NCI-H2196 (cell line): ENCODE results near the gene SDF2L1.
A peak's percentile ranks its signal among the peaks of the same experiment; 100 is the strongest.
"Not testable (repeated sequence)": the region's sequence is repeated elsewhere in the genome, so short reads cannot be mapped to it uniquely, and the experiment has no call there.

ENCODE experiments used
- DNase-seq: peaks from one replicate; lab custom pipeline; 2025; ENCODE audit not compliant: unreplicated experiment; lab: John Stamatoyannopoulos, UW

Gene SDF2L1, protein sequence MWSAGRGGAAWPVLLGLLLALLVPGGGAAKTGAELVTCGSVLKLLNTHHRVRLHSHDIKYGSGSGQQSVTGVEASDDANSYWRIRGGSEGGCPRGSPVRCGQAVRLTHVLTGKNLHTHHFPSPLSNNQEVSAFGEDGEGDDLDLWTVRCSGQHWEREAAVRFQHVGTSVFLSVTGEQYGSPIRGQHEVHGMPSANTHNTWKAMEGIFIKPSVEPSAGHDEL

DNA sequence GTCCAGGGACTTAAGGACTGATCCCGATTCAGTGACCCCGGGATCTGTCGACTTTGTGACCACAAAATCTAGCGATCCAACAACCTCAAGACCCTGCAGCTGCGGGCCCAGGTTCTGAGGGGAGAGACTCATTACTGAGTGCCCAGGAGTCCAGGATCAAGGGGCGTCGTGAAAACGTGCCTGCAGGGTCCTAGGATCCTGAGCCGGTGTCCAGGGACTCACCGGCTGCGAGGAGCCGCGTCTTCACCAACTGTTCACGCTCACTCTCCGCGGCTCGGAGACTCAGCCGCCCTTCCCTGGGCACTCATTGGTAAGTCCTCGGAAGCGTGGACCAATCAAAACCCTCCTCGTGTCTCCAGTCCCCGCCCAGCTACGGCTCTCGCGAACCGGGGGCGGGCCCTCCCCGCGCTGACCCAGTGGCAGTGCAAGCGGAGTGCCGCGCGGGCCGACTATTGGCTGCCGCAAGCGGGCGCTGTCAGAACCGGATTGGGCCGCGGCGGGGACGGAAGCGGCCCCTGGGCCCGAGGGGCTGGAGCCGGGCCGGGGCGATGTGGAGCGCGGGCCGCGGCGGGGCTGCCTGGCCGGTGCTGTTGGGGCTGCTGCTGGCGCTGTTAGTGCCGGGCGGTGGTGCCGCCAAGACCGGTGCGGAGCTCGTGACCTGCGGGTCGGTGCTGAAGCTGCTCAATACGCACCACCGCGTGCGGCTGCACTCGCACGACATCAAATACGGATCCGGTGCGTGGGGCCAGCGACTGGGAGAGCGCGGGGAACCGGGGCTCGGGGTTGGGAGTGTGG, at the start of gene SDF2L1:
Gene SDF2L1 (plus strand): TSS at position 514 of the 795 bp plus-strand sequence. CDS start 35 bp downstream, at position 549.
- peak; percentile 90 for DNase-seq

DNA sequence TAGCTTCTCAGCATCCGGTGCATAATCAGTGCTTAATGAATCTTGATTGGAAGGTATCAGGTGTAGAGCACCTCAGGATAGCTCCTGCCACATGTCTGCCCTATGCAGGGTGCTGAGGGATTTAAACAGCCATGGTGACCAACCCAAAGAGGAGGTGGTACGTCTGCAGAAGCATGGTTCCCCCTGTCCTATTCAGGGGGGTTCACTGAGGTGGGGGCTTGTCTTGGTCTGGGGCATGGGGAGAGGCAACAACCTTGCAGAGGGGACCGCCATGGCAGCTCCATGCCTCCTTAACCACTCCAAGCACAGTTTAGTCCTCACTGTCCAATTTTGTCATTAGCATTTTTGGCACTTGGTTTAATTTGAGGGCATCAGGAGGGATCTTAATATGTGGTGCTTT, 49.7 kb upstream of the SDF2L1 start:
- DNase-seq = no peak

DNA sequence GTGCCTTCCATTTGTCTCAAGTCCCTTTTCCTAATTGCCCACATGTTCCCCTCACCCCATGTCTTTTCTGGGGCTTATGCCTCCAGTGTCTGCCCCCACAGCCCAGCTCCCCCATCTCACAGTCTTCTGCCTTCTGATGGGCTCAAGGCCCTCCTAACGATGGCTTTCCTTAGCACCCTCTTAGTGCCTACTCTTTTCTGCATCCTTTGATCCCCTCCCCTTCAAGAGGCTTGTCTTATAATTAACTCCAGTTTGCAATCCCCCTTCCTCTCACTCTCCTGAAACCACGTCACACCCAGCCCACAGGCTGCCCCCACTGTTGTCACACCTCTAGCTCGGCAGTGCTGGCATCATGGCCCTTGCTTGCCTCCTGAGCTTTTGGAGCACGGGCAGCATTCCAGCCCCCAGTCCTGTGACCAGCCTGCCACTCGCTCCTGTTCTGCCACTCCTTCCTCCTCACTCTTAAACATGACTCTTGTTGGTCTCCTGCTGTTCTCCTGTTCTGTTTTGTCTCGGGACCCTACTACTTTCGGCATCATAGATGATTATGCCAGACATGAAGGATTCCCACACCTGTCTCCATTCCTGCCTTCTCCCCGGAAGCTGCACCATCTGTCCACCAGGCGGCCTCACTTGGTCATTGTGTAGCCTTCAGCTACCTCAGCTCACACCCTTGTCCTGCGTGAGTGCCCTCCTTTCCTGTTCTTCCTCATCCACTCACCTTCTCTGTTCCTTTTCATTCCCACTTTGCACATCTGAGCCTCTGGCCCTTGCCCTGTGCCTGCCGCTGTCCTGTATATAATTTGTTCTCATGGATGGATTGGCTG, 48.5 kb upstream of the SDF2L1 start:
- no peak for DNase-seq

DNA sequence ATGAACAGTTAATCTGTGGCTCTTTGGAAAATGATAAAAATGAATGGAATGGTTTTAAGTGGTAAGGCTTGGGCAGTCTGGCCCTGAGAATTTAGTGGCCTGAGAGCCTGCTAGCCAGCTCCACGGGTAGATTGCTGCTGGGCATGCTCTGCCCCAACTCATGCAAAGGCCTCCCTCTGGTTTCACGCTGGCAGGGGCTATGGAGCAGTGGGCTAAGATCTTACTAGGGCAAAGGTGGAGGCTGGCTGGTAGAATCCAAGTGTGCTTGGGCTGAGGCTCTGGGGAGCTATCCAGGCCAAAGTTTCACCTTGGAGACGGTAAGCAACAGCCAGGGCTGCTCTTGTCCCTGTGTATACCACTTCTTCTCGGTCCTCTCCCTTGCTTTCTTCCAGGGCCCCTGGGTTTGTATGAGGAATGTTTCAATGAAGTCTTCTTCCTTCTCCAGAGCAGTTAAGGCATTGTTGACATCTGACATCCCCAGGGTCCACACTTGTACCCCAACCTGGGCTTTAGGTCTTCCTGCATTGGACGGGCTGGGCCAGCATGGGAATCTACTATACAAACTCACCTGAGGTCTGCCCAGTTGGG, 47.1 kb upstream of the SDF2L1 start:
- no peak for DNase-seq

DNA sequence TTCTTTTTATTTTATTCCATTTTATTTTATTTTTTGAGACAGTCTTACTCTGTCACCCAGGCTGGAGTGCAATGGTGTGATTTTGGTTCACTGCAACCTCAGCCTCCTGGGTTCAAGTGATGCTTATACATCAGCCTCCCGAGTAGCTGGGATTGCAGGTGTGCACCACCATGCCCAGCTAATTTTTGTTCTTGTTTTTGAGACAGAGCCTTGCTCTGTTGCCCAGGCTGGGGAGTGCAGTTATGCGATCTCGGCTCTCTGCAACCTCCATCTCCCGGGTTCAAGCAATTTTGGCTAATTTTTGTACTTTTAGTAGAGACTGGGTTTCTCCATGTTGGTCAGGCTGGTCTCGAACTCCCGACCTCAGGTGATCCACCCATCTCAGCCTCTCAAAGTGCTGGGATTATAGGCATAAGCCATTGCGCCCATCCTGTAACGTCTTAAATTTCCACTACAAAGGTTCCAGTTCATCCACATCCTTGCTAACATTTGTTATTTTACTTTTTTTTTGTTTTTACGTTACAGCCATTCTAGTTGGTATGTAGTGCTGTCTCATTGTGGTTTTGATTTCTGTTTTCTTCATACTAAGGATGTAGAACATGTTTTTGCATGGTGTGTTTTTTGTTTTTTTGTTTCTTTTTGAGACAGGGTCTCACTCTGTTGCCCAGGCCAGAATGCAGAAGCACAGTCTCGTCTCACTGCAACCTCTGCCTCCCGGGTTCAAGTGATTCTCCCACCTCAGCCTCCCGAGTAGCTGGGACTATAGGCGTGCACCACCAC, 45.6 kb upstream of the SDF2L1 start:
- DNase-seq = not testable (repeated sequence)

GRCh38 chr22:21598302-21598701, 43.8 kb upstream of the SDF2L1 start:
- no peak for DNase-seq

DNA sequence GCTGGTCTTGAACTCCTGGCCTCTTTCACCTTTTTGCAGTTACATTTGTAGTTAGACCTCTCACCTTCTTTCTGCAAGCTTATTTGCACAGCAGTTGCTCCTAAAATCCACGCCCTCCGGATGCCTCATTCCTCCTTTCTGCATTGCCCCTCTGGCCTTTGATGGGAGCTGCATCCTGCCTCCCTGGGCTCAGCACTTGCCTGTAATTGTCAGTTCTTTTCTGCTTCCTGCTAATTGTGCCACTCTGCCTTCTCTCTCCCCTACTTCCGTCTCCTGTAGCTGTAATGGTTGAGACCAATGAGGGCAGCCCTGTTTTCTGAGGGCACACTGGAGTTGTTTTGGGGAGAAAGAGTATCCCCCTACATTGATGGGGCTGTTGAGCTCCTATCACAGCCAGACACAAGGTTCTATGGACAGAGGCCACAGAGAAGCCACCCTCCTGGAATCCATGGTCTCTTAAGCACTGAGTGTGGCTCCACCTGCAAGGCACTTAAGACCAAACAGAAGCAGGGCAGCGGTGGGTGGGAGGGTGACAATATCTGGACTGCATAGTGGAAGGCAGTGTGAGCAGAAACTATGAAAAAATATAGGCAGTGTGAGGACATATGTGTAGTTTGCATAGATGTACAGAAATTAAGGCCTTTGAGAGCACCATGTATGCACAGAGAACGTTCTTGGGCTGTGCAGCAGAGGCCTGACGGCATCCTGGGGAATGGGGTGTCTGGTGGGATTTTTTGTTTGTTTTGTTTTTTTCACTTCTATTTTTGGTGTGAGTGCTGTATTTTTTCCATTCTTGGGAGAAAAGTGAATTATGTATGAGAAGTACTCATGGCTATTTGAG, 42.8 kb upstream of the SDF2L1 start:
- DNase-seq = no peak

GRCh38 chr22:21602579-21602978, 39.5 kb upstream of the SDF2L1 start:
- no peak for DNase-seq

DNA sequence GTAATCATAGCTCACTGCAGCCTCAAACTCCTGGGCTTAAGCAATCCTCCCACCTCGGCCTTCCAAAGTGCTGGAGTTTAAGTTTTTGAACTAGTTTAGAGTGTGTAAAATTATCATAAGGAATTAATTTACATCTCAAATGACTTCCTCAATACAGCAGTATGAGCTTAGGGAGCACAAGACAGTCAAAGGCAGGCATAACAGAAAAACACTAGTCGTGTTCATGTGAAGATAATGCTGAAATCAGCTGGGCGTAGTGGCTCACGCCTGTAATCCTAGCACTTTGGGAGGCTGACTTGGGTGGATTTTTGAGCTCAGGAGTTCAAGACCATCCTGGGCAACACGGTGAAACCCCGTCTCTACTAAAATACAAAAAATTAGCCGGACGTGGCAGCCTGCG, 38.1 kb upstream of the SDF2L1 start:
- DNase-seq = no peak

GRCh38 chr22:21605887-21606564, 36.1 kb upstream of the SDF2L1 start:
- DNase-seq = no peak

DNA sequence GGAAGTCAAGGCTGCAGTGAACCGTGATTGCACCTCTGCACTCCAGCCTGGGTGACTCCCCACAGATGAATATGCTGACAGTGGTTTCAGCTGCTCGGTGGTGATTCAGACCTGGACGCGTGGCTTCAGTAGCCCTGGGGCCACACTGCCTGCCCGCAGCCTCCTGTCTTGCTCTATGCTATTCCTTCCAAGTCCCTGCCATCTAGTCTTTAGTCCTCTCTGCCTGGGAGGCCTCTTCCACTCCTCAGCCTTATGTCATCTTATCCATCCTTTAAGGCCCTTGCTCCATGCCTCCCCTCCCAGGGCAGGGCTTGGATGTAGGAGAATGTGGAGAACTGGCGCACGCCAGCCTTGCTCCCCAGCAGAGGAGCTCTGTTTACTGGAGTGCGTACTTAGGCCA, 35.3 kb upstream of the SDF2L1 start:
- DNase-seq = no peak

DNA sequence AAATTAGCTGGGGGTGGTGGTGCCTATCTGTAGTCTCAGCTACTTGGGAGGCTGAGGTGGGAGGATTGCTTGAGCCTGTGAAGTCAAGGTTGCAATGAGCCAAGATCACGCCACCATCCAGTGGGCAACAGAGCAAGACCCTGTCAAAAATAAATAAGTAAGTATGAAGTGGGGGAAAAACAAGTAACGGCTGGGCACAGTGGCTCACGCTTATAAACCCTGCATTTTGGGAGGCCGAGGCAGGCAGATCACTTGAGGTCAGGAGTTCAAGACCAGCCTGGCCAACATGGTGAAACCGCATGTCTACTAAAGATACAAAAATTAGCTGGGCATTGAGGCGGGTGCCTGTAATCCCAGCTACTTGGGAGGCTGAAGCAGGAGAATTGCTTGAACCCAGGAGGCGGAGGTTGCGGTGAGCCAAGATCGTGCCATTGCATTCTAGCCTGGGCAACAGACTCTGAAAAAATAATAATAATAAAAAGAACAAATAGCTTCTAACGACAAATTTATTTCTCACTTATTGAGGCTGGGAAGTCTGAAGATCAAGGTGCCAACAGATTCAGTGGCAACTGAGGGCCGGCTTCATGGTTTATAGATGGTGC, 32.4 kb upstream of the SDF2L1 start:
- not testable (repeated sequence) for DNase-seq

GRCh38 chr22:21611210-21611977, 30.7 kb upstream of the SDF2L1 start:
- no peak for DNase-seq

DNA sequence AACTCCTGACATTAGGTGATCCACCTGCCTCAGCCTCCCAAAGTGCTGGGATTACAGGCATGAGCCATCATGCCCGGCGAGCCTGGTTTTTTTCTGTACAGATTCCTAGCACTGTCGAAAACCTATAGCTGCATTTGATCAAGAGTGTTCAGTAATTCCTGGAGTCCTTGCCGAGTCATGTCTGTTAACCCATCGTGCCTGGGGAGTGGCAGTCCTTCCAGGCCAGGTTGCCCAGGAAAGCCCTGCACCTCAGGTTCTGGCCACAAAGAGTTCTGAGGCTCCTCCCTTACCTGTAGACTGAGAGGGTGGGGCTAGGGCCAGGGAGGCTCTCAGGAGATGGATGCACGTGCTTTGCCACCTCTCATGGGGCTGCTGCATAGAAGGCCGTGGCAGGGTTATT, 29.2 kb upstream of the SDF2L1 start:
- no peak for DNase-seq

DNA sequence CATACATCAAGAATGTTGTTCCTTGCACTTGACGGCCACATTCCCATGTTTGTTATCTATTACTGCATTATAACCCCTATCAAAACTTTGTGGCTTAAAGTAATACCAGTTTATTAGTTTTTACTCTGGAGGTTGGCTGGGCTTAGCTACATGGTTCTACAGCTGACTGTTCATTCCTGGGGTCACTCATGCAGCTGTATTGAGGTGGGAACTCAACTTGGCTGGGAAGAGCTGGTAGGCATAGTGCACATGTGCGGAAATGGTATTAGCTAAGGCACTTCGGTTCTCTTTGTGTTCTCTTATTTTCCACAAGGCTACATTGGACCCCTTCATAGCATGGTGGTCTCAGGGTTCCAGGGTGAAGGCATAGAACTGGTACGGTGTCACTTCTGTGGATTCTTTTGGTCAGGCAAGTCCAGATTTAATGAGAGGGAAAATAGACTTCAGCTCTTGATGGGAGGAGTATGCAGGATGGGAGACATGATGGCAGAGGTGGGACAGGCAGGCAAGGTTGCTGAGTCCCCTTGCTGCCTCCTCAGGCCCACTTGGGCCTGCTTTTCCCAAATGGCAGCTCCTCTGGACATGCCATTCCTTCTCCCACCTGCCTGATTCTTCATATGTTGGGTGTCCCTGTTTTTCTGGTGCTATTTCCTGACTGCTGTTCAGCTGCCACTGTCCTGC, 28.4 kb upstream of the SDF2L1 start:
- DNase-seq = no peak

DNA sequence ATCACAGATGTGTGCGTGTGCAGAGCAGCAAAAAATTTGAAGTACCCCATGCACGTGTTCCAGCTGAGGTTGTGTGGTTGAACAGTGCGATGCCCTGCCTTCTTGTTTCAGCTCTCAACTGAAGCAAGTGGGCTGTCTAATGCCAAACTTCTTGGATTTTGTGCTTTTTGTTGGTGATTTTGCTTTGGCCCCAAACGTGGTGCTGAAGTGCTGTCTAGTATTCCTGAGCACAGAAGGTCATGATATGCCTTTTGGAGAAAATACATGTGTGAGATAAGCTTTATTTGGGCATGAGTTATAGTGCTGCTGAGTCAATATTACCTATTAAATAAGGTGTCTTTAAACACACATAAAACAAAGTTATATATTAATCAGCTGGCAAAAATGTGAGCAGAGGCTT, 26.4 kb upstream of the SDF2L1 start:
- DNase-seq = no peak

DNA sequence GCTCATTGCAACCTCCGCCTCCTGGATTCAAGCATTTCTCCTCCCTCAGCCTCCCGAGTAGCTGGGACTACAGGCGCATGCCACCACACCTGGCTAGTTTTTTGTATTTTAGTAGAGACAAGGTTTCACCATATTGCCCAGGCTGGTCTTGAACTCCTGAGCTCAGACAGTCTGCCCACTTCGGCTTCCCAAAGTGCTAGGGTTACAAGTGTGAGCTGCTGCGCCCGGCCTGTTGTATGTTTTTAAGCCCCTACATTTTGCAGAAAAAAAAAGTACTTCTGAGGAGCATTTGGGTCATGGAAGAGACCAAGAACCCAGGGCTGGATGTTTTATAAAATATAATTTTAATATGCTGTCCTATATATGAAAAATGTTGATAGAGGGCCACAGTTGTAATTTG, 24.8 kb upstream of the SDF2L1 start:
- not testable (repeated sequence) for DNase-seq
